ENCODE measurements around the gene FBXL7.

FBXL7 gene

DNA sequence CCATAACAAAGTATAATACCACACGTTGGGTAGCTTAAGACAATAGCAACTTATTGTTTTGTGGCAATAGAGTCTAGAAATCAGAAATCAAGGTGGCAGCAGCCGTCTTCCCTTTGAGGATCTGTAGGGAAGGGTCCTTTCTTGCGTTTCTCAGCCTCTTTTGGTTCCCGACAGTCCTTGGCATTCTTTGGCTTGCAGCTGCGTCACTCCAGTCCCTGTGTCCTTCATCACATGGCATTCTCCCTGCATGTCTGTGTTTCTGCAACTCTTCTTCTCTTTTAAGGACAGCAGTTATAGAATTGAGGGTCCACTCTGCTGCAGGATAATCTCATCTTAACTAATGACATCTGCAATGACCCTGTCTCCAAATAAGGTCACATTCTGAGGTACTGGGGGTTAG lies 140.1 kb downstream of the FBXL7 start:
- H3K4me3 ChIP-seq (ENCODE audit: low read length): no peak overlapping the region
- H4K20me1 ChIP-seq (ENCODE audit: insufficient read depth, low read length): no peaks in the 10 kb centered on the region
- H3K9ac ChIP-seq (ENCODE audit: low read length): no peak overlapping the region
- no peaks in the 10 kb centered on the region for H3K4me1 ChIP-seq (ENCODE audit: low read length)
- no peaks in the 10 kb centered on the region for H3K27me3 ChIP-seq (ENCODE audit: low read depth, low read length)
- H2AFZ ChIP-seq (ENCODE audit: low read depth, low read length): no peak overlapping the region
- TF ChIP-seq, protein P1, sequence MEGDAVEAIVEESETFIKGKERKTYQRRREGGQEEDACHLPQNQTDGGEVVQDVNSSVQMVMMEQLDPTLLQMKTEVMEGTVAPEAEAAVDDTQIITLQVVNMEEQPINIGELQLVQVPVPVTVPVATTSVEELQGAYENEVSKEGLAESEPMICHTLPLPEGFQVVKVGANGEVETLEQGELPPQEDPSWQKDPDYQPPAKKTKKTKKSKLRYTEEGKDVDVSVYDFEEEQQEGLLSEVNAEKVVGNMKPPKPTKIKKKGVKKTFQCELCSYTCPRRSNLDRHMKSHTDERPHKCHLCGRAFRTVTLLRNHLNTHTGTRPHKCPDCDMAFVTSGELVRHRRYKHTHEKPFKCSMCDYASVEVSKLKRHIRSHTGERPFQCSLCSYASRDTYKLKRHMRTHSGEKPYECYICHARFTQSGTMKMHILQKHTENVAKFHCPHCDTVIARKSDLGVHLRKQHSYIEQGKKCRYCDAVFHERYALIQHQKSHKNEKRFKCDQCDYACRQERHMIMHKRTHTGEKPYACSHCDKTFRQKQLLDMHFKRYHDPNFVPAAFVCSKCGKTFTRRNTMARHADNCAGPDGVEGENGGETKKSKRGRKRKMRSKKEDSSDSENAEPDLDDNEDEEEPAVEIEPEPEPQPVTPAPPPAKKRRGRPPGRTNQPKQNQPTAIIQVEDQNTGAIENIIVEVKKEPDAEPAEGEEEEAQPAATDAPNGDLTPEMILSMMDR (IDR thresholded peaks at IDR 0.05; ENCODE audit: low read depth, low read length): no peak
- no peak for TF ChIP-seq EZH2phosphoT487 (IDR thresholded peaks at IDR 0.05; ENCODE audit: low read depth)
- H3K79me2 ChIP-seq (ENCODE audit: low read length): no peaks in the 10 kb centered on the region
- no peaks in the 10 kb centered on the region for H3K36me3 ChIP-seq (replicated peaks; ENCODE audit: low read depth, low read length)
- H3K27ac ChIP-seq (ENCODE audit: low read length): no peak overlapping the region
- H3K9me3 ChIP-seq (ENCODE audit: insufficient read depth, low read length): no peaks in the 10 kb centered on the region
- no peak overlapping the region for H3K4me2 ChIP-seq (ENCODE audit: low read length)

DNA sequence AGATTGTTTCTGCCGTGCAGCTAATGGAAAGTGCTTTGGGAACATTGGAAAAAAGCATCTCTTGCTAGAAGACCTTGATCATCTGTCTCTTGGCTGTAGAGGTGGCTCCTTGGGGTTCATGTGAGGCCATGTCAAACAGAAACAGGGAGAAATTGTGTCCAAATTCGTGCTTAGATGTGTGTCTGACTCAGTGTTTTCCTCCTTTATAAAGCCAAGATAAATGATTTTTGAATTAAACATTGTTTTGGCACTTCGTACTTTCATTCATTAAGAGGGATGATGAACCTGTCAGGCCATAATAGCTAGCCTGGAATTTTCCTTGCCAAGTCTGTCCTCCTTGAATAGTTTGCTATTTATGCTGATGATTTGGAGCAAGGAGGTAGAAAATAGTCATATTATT lies 143.8 kb downstream of the FBXL7 start:
- Histone ChIP-seq H3K4me3 (ENCODE audit: low read length) (no peak overlapping the region), H3K9me3 (ENCODE audit: insufficient read depth, low read length) (no peaks in the 10 kb centered on the region), H2AFZ (ENCODE audit: low read depth, low read length) (no peak overlapping the region), H3K27ac (ENCODE audit: low read length) (no peak overlapping the region), H3K4me1 (ENCODE audit: low read length) (no peaks in the 10 kb centered on the region), H3K27me3 (ENCODE audit: low read depth, low read length) (no peaks in the 10 kb centered on the region), H4K20me1 (ENCODE audit: insufficient read depth, low read length) (no peaks in the 10 kb centered on the region), H3K36me3 (replicated peaks; ENCODE audit: low read depth, low read length) (no peaks in the 10 kb centered on the region), H3K4me2 (ENCODE audit: low read length) (no peak overlapping the region), H3K9ac (ENCODE audit: low read length) (no peak overlapping the region), H3K79me2 (ENCODE audit: low read length) (no peaks in the 10 kb centered on the region)
- TF ChIP-seq EZH2phosphoT487 (IDR thresholded peaks at IDR 0.05; ENCODE audit: low read depth): no peak
- TF ChIP-seq, protein P1 (IDR thresholded peaks at IDR 0.05; ENCODE audit: low read depth, low read length): no peak

DNA sequence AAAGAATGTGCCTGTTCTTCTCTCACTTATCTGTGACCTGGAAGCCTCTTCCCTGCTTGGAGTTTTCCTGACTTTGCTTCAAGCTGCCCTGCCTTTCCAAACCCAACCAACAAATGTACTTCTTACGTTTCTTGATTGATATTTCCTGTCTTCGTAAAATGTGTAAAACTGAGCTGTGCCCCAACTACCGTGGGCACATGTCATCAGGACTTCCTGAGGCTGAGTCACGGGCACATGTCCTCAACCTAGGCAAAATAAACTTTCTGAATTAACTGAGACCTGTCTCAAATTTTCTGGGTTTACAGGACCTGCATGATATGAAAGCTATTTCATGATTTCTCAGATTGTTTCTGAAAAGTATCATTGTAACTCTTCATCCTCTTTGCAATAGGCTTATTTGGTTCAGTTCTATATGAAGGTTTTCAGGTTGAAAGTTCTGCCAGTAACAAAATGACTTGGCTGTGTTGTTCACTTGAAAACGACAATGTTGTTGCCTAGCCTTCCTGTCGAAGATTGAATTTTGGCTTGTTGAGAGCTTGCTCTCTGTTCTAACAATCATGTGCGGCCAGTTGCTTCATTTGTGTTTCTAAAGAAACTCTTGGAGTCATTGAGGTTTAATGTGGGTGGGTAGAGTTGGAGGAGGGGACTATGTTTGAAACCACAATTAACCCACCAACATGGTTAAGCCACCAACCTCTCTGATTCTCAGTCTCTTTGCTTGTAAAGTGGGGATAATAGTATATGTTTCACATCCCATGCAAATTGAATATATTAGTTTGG lies 145.6 kb downstream of the FBXL7 start:
- TF ChIP-seq EZH2phosphoT487 (IDR thresholded peaks at IDR 0.05; ENCODE audit: low read depth): no peak
- TF ChIP-seq, protein P1 (IDR thresholded peaks at IDR 0.05; ENCODE audit: low read depth, low read length): no peak
- Histone ChIP-seq H3K4me3 (ENCODE audit: low read length) (no peak overlapping the region), H2AFZ (ENCODE audit: low read depth, low read length) (no peak overlapping the region)

DNA sequence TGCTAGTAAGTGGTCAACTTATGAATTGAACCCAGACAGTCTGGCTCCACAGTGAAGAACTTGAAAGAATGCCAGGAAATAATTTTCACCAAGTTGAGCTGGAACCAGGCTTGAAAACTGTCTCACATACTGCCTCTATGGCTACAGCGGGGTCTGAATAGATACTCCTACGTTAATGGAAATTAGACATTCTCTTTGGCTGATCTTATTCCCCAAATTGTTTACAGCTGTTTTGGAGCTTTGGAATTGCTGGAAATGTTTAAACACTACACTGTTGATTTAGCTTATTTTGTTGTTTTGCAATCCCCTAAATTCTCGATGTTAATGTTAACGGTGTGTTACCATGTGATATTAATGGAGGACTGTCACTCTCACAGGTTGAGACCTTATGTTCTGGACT lies 146.4 kb downstream of the FBXL7 start:
- Histone ChIP-seq H3K9me3 (ENCODE audit: insufficient read depth, low read length) (no peaks in the 10 kb centered on the region), H3K4me3 (ENCODE audit: low read length) (no peak overlapping the region), H3K36me3 (replicated peaks; ENCODE audit: low read depth, low read length) (no peaks in the 10 kb centered on the region), H3K27ac (ENCODE audit: low read length) (no peak overlapping the region), H2AFZ (ENCODE audit: low read depth, low read length) (no peak overlapping the region), H3K27me3 (ENCODE audit: low read depth, low read length) (no peaks in the 10 kb centered on the region), H3K79me2 (ENCODE audit: low read length) (no peaks in the 10 kb centered on the region), H4K20me1 (ENCODE audit: insufficient read depth, low read length) (no peaks in the 10 kb centered on the region), H3K4me2 (ENCODE audit: low read length) (no peak overlapping the region), H3K9ac (ENCODE audit: low read length) (no peak overlapping the region), H3K4me1 (ENCODE audit: low read length) (no peaks in the 10 kb centered on the region)
- no peak for TF ChIP-seq EZH2phosphoT487 (IDR thresholded peaks at IDR 0.05; ENCODE audit: low read depth)
- TF ChIP-seq, protein P1 (IDR thresholded peaks at IDR 0.05; ENCODE audit: low read depth, low read length): no peak

More for the DNA sequence above, 145.6 kb downstream of the FBXL7 start:
- H3K9ac ChIP-seq (ENCODE audit: low read length): no peak overlapping the region
- H3K27ac ChIP-seq (ENCODE audit: low read length): no peak overlapping the region
- no peak overlapping the region for H3K4me2 ChIP-seq (ENCODE audit: low read length)
- no peaks in the 10 kb centered on the region for H3K36me3 ChIP-seq (replicated peaks; ENCODE audit: low read depth, low read length)
- H4K20me1 ChIP-seq (ENCODE audit: insufficient read depth, low read length): no peaks in the 10 kb centered on the region
- H3K4me1 ChIP-seq (ENCODE audit: low read length): no peaks in the 10 kb centered on the region
- no peaks in the 10 kb centered on the region for H3K9me3 ChIP-seq (ENCODE audit: insufficient read depth, low read length)
- no peaks in the 10 kb centered on the region for H3K27me3 ChIP-seq (ENCODE audit: low read depth, low read length)
- H3K79me2 ChIP-seq (ENCODE audit: low read length): no peaks in the 10 kb centered on the region

Data from OCI-LY3 (cell line).